ENCODE data around the gene RASGRP1.

RASGRP1 gene

GRCh38 chr15:38535491-38536200 is 29.0 kb downstream of the RASGRP1 start:
- no peak for DNase-seq (ENCODE audit: low spot score)

- no peak for DNase-seq (ENCODE audit: low spot score)
Observed at GRCh38 chr15:38534691-38535090, 29.9 kb downstream of the RASGRP1 start.

GRCh38 chr15:38533926-38534325 is 30.7 kb downstream of the RASGRP1 start:
- DNase-seq (ENCODE audit: low spot score) = no peak

- DNase-seq (ENCODE audit: low spot score) = no peak
Observed at GRCh38 chr15:38533416-38533915, 31.1 kb downstream of the RASGRP1 start.

GRCh38 chr15:38532728-38533127 is 31.9 kb downstream of the RASGRP1 start:
- DNase-seq (ENCODE audit: low spot score) = no peak

- DNase-seq (ENCODE audit: low spot score) = no peak
Observed at GRCh38 chr15:38531509-38531908, 33.1 kb downstream of the RASGRP1 start.

- DNase-seq (ENCODE audit: low spot score) = no peak
Observed at GRCh38 chr15:38530113-38530512, 34.5 kb downstream of the RASGRP1 start.

GRCh38 chr15:38528294-38528693 is 36.3 kb downstream of the RASGRP1 start:
- no peak for DNase-seq (ENCODE audit: low spot score)

- DNase-seq (ENCODE audit: low spot score) = no peak
Observed at GRCh38 chr15:38526158-38526557, 38.5 kb downstream of the RASGRP1 start.

GRCh38 chr15:38525489-38525888 is 39.1 kb downstream of the RASGRP1 start:
- DNase-seq (ENCODE audit: low spot score) = no peak

GRCh38 chr15:38524156-38524555 is 40.5 kb downstream of the RASGRP1 start:
- no peak for DNase-seq (ENCODE audit: low spot score)

- no peak for DNase-seq (ENCODE audit: low spot score)
Observed at GRCh38 chr15:38522922-38523321, 41.7 kb downstream of the RASGRP1 start.

- DNase-seq (ENCODE audit: low spot score) = no peak
Observed at GRCh38 chr15:38521316-38521715, 43.3 kb downstream of the RASGRP1 start.

GRCh38 chr15:38520035-38520434 is 44.6 kb downstream of the RASGRP1 start:
- DNase-seq (ENCODE audit: low spot score) = no peak

GRCh38 chr15:38518084-38518483 is 46.5 kb downstream of the RASGRP1 start:
- DNase-seq (ENCODE audit: low spot score) = no peak

- no peak for DNase-seq (ENCODE audit: low spot score)
Observed at GRCh38 chr15:38517312-38517975, 47.2 kb downstream of the RASGRP1 start.

GRCh38 chr15:38516626-38517025 is 48.0 kb downstream of the RASGRP1 start:
- DNase-seq (ENCODE audit: low spot score) = no peak

- no peak for DNase-seq (ENCODE audit: low spot score)
Observed at GRCh38 chr15:38514601-38515000, 50.0 kb downstream of the RASGRP1 start.

- DNase-seq (ENCODE audit: low spot score) = no peak
Observed at GRCh38 chr15:38512901-38513300, 51.7 kb downstream of the RASGRP1 start.

GRCh38 chr15:38509152-38509551 is 55.5 kb downstream of the RASGRP1 start:
- no peak for DNase-seq (ENCODE audit: low spot score)

- DNase-seq (ENCODE audit: low spot score) = no peak
Observed at GRCh38 chr15:38508647-38509046, 56.0 kb downstream of the RASGRP1 start.

GRCh38 chr15:38507570-38507969 is 57.0 kb downstream of the RASGRP1 start:
- no peak for DNase-seq (ENCODE audit: low spot score)

GRCh38 chr15:38506997-38507396 is 57.6 kb downstream of the RASGRP1 start:
- DNase-seq (ENCODE audit: low spot score) = no peak

Data from ecto neural progenitor cell (in vitro differentiated cells).